GM20431 (cell line): ENCODE measurements around the gene LIPN.

Source experiments
- in situ Hi-C: fragments of 300-500 bp; cut with MseI, MboI; formaldehyde crosslinking; loops from one replicate; pipeline ENCODE4 v1.15.0; 2020; ENCODE audit warnings: low sequenced_read_pairs; ENCODE audit not compliant: unreplicated experiment

Gene LIPN

DNA sequence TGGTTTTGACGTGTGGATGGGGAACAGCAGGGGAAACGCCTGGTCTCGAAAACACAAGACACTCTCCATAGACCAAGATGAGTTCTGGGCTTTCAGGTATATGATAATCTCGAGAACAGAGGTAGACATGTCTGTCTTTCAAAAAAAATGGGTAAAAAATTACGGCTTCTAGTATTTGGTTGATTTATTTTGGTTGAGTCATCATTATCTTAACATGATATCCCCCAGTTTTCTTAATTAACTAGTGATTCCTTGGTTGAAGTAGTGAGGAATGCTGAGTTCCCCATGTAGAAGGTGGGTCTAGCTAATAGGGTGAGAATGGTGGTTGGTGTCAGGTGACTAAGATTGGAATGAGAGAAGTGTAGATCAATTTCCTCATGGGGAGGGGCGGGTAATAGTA, 53.4 kb downstream of the LIPN start:
- in situ Hi-C loops: loop anchor here (25.0 kb wide), 1 partner anchor 251 kb away; no protein-coding TSS in a partner anchor

DNA sequence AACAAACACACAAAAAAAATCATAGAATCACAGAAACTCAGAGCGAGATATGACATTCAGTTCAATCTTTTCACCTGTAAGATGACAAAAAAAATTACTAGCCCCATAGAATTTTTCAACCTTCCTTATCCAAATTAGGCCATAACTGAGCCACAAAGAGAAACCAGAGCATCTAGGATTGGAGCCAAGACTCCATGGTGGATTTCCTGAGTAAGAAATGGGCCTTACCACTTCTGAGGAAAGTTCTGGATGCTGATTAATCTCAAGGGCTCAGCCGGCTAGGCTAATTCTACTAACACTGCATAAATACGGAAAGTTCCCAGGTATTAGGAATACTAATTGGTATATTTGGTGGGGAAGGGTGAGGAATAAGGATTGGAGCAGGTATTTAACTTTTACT, 59.5 kb downstream of the LIPN start:
- in situ Hi-C loops: loop anchor here (25.0 kb wide), 1 partner anchor 257 kb away; no protein-coding TSS in a partner anchor

DNA sequence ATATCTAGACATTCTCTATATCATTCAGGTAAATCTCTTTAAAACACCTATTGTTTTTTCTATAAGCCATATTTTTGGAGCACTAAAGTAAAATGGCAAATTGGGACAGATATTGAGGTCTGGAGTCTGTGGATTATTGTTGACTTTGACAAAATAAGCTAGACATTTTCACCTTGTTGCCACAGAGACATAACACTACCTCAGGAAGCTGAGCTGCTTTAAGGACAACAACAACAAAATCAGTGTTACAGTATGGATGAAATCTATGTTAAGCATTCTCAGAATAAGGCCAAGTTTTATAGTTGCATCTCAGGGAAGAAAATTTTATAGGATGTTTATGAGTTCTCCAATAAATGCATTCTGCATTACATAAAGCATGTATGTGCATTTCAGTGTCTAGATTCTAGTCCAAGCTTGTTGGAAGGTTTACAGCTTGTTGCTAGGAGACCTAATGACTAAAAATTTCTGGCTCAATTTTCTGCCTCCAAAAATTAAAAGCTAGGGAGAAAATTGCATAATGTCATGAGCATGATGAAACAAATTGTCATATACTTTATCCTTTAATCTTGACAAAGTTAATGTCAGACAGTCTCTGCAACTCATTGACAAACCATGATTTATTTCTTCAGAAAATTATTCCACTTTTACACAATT, 61.1 kb downstream of the LIPN start:
- in situ Hi-C loops: loop anchor here (25.0 kb wide), 1 partner anchor 259 kb away; no protein-coding TSS in a partner anchor

DNA sequence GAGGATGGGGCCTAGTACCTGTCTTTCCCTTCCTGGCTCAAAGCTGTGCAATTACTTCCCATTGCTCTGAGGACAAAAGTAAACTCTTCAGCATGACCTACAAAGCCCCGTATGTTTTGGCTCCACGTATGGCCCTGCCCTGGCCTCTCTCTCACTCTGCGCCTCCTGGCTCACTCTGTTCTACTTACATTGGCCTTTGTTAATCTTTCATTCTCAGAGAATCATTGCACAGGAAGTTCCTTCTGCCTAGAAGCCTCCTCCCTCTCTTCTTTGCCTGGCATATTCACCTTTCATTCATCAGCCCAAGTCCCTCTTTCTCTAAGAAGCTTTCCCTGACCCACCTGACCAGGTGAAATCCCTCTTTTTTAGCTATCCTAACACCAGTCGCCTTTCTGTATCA, 66.6 kb downstream of the LIPN start:
- in situ Hi-C loops: no loop called here

DNA sequence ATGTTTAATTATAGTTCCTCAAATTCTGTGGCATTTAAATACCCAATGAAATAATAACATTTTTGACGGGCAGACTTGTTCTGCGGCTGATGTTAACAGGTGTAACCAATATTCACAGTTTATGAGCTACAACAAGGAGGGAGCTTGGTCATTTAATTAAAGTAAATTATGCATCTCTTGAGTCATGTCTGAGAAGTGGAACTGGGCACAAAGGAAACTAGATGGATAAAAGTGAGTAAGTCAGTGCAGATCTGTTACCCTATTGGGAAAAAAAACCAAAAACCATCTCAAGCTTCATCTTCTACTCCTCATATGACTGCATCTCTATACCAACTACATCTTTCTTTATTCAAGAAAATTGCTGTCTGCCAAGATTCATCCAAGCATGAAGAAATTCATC, 67.9 kb downstream of the LIPN start:
- in situ Hi-C loops: no loop called here

DNA sequence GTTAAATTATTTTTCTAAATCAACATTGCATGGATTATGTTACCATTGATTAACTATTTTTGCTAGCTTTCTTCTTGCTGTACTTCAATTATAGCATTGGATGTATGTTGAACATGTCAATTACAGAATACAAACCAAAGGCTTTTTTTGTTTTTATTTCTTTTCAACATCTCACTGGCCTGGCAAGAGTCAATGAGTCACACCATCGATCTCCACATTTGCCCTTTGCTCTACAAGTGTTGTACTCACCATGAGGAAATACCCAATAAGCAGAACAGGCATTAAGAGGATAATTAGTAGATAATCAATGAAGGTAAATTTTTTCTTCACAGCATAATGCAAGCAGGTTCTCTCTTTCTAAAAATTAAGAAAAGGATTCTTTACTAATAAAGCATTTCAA, 68.5 kb downstream of the LIPN start:
- in situ Hi-C loops: no loop called here
